ENCODE measurements around the gene REM2. TPM values are rescaled to one million over a fixed set of nuclear protein-coding genes. Genes with fewer than 3 reads are reported as not detected.

Gene REM2
- total RNA-seq, 1 experiment from 2014 or later, result 0.47 TPM

DNA sequence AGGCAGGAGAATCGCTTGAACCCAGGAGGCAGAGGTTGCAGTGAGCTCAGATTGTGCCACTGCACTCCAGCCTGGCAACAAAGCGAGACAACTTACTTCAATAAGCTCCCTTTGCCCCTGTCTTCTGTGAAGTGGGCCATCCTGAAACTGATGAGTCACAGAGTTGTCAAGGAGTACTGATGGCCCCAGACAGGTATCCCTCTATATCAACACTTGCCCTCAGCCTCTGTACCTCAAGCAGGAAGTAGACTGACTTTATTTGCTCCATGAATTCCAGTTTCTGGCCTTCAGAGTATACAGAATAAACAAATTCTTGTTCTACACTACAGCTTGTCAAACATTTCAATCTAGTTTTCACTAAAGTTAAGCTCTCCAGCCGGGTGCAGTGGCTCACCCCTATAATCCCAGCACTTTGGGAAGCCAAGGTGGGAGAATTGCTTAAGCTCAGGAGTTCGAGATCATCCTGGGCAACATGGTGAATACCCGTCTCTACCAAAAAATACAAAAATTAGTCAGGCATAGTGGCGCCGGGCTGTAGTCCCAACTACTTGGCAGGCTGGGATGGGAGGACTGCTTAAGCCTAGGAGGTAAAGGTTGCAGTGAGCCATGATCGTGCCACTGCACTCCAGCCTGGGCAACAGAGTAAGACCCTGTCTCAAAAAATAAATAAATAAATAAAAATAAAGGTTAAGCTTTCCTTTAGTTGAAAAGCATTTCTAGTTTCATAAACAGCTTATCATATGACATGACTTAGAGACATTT is 27.9 kb upstream of the REM2 start:
- BruUV-seq (replicated peaks), result no TSS peak
- no peaks in the 10 kb centered on the region for H4K20me1 ChIP-seq (ENCODE audit: insufficient read depth)
- H3K36me3 ChIP-seq (ENCODE audit: control insufficient read depth in 1 of 2, insufficient read depth in 2 of 2, low read length in 2 of 2), result no peaks in the 10 kb centered on the region
- RAD21 ChIA-PET (ENCODE audit: low non-redundant PET in 1 of 2, low total read pairs in 2 of 2, uncharacterized antibody in 2 of 2, unreplicated experiment in 2 of 2), result no interaction called here
- POLR2A ChIA-PET, result interaction anchor here (0.7 kb wide), 1 partner anchor 89 kb away, joined by 4 read pairs; the partner anchor contains the start of gene OXA1L
- H3K9me3 ChIP-seq (ENCODE audit: control insufficient read depth in 1 of 2, insufficient read depth in 1 of 2, low read depth in 1 of 2, low read length in 2 of 2), result no peaks in the 10 kb centered on the region
- intact Hi-C loops (cut with micrococcal nuclease), result no loop called here
- H3K4me1 ChIP-seq (ENCODE audit: control insufficient read depth in 1 of 2, insufficient read depth in 2 of 2, low read length in 2 of 2), result peaks cover 3 to 19% of the 10 kb centered on the region in 2 experiments; a peak in 2 of 4 replicates
- no peak overlapping the region for H2AFZ ChIP-seq (ENCODE audit: low read depth, low read length, poor library complexity, severe bottlenecking)
- TF ChIP-seq JUND (IDR thresholded peaks at IDR 0.05) (no peak), TCF7L2 (IDR thresholded peaks at IDR 0.05; ENCODE audit: borderline replicate concordance, extremely low read depth, insufficient read depth, insufficient read length) (no peak), POLR2AphosphoS5 (IDR thresholded peaks at IDR 0.05; ENCODE audit: low read depth, low read length) (no peak), SP1 (IDR thresholded peaks at IDR 0.05; ENCODE audit: low read depth) (no peak), RAD21 (IDR thresholded peaks at IDR 0.05; ENCODE audit: low read depth) (no peak), EGR1 (IDR thresholded peaks at IDR 0.05; ENCODE audit: low read depth) (no peak), CTCF (IDR thresholded peaks at IDR 0.05 in 2 of 3, conservative IDR thresholded peaks at IDR 0.05 in 1 of 3; ENCODE audit: borderline replicate concordance in 1 of 3, insufficient read depth in 1 of 3, low read depth in 2 of 3, low read length in 2 of 3) (no peak), SIN3A (IDR thresholded peaks at IDR 0.05; ENCODE audit: low read depth) (no peak), SRF (IDR thresholded peaks at IDR 0.05; ENCODE audit: low read depth) (no peak), ZFX (IDR thresholded peaks at IDR 0.05) (no peak)
- H3K4me3 ChIP-seq (replicated peaks in 1 of 2; ENCODE audit: low read depth in 1 of 2, low read length in 2 of 2), result no peak overlapping the region
- H3K27ac ChIP-seq (ENCODE audit: low read depth, low read length), result no peak overlapping the region
- DNase-seq (ENCODE audit: low read depth, low spot score) (no peak), ATAC-seq (no peak)
- CTCF ChIA-PET, result interaction anchor here (0.6 to 5.6 kb wide), 13 partner anchors 10 to 306 kb away, joined by 3 to 41 read pairs (median 4); partner anchors contain the start of gene LRP10
- no peaks in the 10 kb centered on the region for H3K27me3 ChIP-seq (ENCODE audit: insufficient read depth, low read length)
- no peaks in the 10 kb centered on the region for H3K9me2 ChIP-seq (ENCODE audit: insufficient read depth)
- no peak overlapping the region for H3K9ac ChIP-seq (ENCODE audit: low read length)
- no peak overlapping the region for H3K4me2 ChIP-seq (ENCODE audit: low read length)
- H3K79me2 ChIP-seq (ENCODE audit: insufficient read depth, low read length), result no peaks in the 10 kb centered on the region

All from HCT116 (cell line).